Activated CD4-positive, CD25-positive, alpha-beta regulatory T cell treated with anti-CD3 and anti-CD28 coated beads, Interleukin-2, amount 50 U/mL, for 16 hours (primary cell): Measurements from ENCODE around the gene PEX14.
"Not testable (repeated sequence)": the region's sequence is repeated elsewhere in the genome, so short reads cannot be mapped to it uniquely, and the experiment has no call there.

Experiments
- DNase-seq: peaks from one replicate; pipeline ENCODE4 v3.0.0-alpha.2; 2020; ENCODE audit warnings: low read depth, low spot score

PEX14 gene

DNA sequence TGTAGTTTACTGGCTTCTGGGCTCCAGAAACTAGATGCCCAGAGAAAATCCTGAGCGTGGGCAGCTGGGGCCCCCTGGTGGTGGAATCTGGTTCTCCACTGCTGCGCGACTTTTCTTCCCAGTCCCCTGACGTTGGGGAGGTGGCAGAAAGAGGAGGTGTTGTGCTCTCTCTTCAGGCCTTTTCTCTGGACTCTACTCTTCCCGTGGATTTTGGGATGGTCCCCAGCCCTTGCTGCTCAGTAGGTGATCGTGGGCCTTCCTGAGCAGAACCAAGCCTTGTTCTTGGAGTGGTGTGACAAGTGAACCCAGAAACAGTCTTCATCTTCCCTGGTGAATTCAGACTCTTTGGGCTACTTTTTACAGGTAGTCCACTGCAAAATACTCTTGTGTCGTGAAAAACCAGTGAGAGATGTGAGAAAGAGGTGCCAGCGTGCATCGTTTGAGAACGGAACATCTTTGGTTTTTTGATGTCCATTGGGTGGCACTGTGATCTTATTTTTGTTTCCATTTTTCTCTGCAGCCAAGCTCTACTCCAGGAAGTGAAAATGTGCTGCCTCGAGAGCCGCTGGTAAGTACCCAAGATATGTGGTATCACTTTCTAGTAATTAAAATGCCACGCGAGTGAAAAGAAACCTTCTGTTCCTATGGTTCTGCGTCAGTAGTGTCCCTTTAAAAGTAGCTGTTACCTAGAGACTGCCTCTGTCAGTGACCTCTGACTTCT, 20.2 kb downstream of the PEX14 start:
- DNase-seq = peak; percentile 61

DNA sequence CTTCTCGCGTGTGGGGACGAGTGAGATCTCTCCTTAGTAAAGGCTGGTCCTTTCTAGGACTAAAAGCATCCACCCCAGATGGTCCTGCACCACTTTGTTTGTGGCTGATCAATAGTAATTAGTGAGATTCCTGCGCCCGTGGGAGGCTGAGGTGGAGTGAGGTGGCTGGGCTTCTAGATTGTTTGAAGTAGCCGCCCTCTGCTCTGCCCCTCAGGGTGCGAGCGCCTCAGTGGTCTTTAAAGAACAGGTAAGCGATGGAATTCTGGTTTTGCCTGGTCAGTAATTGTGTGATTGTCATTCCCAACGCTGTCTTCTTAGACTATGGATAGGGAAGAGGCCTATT, 20.7 kb downstream of the PEX14 start:
- DNase-seq = no peak

DNA sequence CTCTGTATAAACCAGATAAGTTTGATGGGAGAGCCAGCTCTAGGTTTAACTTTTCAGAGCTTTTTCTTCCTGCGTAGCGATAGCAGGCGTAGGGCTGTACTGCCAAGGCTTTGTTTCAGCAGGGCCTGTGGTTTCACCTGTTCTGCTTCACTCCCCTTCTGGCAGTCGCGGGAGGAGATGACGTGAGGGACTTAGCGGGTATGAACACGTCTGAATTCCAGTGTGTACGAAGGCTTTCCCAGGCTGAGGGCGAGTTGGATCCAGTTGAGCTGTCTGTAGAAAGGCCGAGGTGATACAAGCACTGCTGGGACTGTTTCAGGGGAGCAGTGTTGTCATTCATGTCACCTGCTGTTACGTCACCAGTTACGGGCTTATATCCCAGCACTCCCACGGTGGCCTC, 21.2 kb downstream of the PEX14 start:
- DNase-seq = no peak

DNA sequence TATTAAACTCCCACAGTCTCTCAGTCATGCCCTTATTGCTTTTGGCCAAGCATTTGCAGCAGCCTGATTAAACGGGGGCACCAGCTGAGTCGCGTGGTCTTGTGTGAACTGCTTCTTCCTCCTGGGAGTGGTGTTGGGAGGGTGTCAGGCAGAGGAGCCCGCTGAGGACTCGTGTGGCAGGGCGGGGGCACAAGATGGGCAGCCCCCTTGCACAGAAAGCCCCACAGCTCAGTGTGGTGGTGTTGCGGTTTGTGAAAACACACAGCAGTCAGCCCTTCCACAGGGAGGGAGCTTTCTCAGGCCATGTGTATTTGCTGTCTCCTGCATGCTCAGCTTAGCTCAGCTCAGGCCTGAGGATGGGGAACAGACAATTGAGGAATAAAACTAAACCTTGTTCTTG, 22.4 kb downstream of the PEX14 start:
- DNase-seq = no peak

DNA sequence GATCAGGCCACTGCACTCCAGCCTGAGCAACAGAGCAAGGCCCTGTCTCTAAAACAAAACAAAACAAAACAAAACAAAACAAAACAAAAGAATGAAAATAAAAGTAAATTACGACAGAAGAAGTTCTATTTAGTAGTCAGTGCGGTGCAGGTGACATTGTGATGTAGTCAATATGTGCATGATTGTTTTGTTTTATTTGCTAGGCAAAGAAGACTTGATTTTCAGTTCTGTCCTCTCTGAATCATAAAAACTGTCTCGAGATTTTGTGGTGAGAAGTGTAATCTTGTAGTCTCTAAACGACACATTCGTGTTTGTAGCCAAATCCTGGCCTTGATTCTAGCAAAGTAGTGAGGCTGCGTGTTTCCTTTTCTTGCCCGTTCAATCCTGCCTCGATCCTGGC, 23.5 kb downstream of the PEX14 start:
- DNase-seq = no peak

DNA sequence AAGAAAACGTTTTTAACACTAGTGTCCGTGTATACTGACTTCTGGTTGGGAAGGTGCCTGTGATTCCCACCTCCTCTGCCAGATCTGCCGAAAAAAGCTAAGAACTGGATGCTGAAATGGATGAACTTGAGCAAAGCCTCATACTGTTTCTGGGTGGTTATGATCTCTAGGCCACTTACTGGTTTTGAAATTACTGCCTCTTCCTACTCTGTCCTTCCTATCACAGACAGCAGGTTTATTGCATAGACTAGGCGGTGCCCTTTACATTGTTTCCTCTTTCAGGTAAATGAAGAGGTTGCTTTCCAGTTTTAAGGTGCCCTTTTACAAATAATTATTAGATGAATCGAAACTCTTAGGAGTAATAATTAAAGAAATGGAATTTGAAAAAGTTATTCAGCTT, 27.5 kb downstream of the PEX14 start:
- DNase-seq = no peak

DNA sequence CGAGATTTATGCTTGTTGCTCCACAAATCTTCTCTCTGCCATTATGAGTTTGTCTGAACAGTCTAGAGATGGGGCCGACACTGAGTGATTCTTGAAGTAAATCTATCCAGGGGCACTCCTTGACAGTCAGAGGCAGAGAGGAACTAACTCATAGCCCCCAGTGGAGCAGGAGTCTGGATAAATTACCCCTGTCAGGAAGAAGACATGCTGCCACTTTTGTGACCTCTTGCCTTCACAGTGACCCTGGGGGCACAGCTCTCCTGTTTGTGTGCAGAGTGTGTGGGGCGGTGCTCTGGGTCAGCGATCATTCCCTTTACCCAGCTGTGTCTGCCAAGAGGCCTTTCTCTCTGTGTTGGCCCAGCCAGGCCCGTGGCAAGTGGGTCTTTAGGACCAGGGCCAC, 29.5 kb downstream of the PEX14 start:
- DNase-seq = no peak

DNA sequence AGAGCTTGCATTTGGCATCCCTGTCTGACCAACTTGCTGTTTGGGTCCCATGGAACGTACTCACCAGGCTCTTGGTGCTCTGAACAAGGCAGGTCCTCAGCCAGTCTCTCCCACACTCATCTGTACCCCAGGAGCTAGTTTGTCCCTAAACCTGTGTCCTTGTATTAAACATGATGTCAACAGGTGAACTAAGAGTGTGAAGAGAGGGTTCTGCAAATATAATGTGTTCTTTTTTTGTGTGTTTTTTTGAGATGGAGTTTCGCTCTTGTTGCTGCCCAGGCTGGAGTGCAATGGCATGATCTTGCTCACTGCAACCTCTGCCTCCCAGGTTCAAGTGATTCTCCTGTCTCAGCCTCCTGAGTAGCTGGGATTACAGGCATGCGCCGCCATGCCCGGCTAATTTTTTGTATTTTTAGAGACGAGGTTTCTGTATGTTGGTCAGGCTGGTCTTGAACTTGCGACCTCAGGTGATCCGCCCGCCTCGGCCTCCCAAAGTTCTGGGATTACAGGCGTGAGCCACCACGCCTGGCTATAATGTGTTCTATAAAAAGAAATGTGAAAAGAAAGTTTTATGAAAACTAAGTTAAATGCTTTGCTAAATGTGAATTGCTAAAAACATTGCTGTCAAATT, 31.4 kb downstream of the PEX14 start:
- not testable (repeated sequence) for DNase-seq

DNA sequence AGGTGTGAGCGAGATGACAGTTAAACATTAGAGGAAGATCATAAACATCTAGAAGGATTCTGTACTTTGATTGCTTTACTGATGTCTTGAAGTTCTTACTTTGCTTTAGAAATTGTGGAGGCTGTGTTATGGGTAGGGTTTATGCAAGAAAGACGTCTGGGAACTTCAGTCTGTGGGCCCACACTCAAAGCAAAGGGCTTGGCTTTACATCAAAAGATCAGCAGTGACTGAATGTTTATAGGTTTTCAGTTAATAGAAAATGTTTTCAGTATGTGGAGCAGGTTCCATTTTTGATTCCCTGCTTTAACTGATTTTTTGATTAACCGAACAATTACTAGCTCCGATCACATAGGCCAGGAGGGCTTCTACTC, 31.9 kb downstream of the PEX14 start:
- no peak for DNase-seq

DNA sequence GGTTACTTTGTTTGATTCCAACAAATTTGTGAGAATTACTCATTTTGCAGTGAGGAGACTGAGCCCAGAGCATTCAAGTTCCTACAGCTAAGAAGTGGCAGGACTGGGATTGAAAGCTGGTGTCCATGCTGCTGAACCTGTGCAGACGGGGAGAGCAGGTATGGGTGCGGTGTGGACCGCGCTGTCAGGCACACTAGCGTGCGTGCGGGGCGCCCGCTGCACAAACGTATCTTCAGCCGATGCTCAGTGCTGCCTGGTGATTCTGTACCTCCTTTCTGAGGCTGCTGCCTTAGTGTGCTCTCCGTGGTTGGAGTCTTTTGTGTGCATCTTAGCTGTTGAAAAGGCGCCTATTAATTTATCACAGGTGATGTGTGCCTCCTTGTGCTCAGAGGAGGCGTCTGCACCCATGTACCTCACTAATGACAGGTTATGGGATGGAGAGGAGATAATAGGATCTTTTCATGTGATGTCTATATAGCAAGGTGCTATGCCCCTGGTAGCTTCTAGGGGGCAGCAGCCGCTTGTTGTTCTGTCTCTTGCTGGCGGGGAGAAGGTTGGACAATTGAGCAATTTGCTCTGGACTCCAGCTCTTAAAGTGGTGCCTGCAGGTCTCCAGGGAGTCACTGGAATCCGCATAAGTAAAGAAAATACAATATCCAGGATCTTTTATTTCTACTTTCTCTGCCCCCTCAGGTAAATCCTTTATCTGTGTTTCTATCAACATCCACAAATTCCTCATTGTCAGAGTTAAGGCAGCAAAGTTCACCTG, 32.5 kb downstream of the PEX14 start:
- DNase-seq = no peak

DNA sequence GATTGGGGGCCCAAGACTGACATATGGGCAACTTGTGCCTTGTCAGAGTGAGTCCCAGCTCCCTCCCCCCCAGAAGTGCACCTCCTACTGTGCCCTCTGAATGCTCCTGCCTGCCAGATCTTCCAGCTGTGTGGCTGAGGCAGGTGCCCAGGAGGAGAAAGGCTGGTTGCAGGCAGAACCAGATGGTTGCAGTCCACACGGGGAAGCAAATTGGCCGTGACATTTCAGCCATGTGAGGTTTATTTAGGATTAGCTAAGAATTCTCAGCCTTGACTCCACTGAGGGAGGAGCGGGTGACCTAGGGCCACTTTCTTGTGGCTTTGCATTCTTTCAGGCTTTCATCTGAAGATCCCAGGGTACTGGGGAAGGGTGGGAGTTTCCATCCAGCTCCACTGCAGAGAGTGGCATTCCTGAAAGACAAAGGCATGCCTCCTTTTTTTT, 33.8 kb downstream of the PEX14 start:
- DNase-seq = no peak

DNA sequence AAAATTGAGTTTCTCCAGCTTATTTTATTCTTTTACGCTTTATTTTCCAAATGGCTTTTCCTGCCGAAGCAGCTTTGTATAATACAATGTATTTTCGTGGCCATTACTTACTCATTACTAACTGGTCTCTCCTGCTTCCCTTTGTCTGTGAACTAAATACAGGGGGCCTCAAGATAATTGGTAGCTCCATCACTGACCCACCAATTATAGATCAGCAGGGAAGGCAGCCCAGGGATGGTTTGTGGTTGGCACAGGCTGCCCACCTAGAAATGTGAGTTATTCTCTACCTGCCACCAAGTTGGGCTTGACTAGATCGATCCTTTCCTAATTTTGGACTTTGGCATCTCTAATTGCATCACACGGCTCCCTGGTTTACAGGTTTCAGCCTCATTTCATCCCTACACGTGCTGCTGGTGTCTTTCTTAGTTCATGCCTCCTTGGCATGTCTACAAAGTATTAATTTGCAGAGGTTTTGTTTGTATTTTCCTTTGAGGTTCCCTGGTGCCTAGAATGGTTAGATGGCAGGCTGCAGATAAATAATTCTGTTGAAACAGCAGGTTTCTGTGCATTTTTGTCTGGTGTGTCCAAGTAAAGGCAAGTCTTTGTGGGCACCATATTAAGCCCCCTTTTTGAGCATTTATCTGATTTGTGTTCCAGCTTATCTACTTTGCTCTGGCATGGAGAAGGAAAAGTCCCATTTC, 35.2 kb downstream of the PEX14 start:
- DNase-seq = no peak

DNA sequence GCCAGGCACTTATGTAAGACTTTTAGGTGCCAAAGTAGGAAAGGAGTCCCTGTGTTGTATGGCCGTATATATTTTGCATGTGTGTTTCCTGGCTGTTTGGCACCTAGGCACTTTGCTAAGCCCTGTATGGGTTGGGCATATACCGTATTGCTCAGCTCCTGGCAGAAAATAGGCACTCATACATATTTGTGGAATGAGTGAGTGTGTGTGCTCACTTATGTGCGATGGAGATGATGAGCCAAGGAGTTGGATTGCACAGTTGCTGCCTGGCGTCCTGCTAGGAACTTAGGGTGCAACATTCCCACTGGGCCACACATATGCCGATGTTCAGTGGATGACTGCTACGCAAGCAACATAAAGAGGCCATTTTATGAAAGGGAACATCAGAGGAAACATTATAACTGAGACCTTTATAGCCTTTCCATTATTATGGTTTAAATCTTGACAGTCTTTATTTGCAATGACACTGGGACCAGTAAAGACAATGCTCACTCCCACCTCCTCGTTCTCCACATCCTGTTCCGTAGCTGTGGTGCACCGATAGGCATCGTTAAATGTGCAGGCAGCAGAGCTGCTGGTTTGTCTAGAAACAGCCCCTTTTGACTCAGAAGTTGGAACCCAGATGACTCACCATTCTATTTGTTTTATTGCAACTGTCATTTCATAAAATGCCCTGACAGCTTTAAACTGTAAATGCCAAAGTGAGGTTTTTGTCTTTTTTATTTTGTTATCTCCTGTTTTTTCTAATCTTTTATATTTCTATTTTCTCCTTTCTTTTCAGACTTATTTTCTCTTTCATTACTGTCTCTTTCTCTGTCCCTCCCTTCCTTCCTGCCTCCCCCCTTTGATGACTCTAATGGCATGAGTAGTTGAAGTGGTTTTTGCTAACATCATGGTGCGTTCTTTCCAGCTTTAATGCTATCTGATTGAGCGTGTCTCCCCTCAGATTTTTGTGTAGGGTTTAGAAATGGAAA, 36.1 kb downstream of the PEX14 start:
- peak; percentile 69 for DNase-seq

DNA sequence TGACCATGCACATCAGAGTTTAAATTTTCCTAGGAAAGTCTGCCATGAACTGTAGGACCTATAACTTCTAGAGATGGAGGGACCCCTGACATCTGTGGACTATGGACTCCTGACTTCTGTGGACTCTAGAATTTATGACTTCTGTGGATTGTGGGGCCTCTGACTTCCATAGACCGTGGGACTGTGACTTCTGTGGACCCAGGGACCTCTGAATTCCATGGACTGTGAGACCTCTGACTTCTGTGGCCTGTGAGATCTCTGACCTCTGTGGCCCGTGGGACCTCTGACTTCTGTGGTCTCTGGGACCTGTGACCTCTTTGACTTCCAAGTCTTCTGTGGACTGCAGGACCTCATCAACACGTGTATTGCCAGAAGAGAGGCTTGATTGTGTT, 36.7 kb downstream of the PEX14 start:
- DNase-seq = no peak

DNA sequence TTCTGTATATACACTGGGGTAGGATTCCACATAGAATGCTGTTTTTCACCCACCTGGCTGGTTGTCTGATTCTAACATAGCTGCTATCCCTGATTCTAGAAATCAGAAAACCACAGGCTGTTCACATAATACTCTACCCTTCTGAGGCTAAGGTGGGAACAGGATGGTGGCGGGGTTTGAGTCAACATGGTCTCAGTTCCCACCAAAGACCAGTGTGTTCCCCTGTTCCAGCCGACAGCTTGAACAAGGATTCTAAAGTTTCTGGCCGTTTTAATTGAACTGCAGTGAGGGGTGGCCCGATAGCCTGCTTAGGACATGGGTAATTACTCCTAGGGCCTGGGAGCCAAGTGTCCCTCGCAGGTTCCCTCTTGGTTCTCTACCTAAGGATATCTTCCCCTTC, 38.4 kb downstream of the PEX14 start:
- DNase-seq = no peak

DNA sequence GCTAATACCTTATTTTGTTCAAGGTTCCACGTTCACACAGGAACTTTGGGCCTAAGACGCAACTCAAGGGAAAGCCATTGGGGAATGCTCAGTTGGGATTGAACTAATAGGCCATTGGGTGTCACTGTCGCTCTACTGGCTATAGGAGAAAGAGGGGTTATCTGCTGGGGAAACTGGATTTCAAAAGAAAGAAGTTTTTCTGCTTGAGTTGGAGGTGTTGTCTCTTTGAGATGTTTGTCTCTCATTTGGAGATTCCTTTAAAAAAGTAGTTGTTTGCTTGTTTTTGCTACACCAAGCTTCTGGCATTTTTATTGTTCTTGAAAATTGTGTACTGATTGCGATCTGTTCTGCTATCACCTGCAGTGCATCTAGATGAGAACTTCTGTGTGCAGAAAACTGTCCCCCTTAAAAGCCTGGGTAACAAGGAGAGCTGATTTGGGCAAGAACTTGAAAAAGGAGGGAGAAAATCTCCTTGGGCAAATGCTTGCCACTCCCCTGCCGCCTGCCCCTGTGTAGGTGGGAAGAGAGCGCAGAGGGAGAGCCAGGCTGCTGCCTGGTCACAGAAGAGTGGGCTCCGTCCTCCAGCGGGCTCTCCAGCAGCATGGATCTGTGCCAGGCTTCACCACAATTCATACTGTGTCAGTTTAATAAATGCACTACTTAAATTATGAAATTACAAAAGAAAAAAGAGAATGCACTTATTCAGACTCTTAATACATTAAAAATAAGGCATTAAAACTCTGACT, 39.9 kb downstream of the PEX14 start:
- DNase-seq = no peak

DNA sequence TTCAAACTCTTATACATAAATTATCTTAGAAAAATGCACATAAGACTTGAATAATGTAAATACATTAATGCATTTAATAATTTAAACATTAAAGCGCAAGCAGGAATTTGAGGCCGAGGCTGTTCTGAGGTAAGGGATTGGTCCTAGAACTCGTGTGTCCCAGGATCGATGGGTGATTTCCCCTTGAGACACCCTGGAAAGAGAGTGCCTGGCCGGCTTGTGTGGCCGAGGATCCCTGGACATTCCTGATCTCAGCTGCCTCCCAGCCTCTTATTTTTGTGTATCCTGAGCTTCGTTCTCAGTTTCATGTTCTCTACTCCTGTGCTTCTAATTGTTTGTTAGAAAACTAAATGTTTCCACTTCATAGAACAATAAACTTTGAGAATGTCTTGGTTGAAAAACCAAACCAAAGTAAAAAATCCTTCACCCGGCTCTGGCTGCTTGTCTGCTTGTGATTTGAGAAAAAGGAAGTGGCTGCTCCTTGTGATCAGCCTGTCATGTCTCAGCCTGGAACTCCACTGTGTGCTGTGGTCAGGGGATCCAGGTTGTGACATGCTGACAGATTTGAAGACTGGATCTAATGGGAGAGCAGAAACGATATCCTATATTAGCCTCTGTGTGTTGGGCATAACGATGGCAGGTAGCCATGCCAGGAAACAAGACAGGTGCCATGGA, 40.7 kb downstream of the PEX14 start:
- DNase-seq = no peak

DNA sequence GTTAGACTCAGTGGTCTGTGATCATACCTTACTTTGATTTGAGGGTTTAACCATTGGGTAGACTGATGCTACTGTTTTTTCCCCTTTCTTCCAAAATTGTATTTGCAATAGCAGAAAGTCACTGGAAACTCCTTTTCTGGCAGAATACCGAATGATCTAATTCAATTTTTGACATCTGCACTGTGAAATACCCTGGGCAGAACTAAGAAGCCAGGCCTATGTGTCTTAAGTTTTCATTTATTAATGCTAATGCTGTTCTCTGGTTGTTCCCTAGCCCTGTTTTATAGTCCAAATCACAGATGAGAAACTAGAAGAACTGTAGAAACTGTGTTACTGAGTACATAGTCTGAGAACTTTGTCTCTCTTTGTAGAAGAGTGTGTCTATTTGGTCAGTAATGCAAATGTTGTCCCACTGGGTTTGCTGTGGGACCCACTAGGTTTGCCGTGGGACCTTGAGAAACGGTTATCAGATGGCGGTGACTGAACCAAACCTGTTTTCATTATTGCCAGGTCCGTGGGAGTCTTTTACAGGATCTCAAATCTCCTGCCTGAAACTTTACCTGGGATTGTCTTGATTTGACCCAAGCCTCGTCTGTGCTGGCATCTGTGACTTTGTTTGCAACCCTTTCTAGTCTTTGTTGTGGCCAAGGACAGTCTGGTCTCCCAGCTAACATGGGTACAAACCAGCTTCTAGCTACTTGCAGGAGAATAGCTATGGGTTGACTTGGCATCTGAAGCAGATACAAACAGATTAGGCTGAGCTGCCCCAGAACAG, 41.4 kb downstream of the PEX14 start:
- DNase-seq = no peak
